H1 (cell line): ENCODE data around the gene GAPT. TPM values are rescaled to one million over a fixed set of nuclear protein-coding genes. Genes with fewer than 3 reads are reported as not detected.

Experiments used
- CTCF ChIA-PET: fragments of 300-600 bp; sonication (Branson Sonifier 250); formaldehyde crosslinking; loops from one replicate; lab custom pipeline; 2021; ENCODE audit not compliant: partially characterized antibody; lab: Charles Lee
- POLR2A ChIA-PET: fragments of 300-600 bp; sonication (Branson Sonifier 250); formaldehyde crosslinking; loops from one replicate; lab custom pipeline; 2021; ENCODE audit warnings: inconsistent platforms; ENCODE audit not compliant: partially characterized antibody; lab: Charles Lee
- DNase-seq, 2 experiments: peaks; one replicate each; pipeline versions ENCODE4 v3.0.0 to v3.0.0-alpha.2; 2010 to 2022; ENCODE audit warnings: low spot score in 2 of 2, low read depth in 1 of 2, mixed read lengths in 1 of 2
- FAIRE-seq: peaks from 2 replicates; lab custom pipeline; 2011; peaks lifted over from hg19 to GRCh38; lab: Jason Lieb, UNC
- H2AFZ ChIP-seq: 2 replicates; pipeline ENCODE4 v1.8.1; 2012; ENCODE audit warnings: low read length, inconsistent platforms
- H2AK5ac ChIP-seq: 2 replicates; pipeline ENCODE4 v1.6.1; 2013; ENCODE audit warnings: low read depth, low read length
- H2BK120ac ChIP-seq: replicated peaks from 2 replicates; pipeline ENCODE3; 2013; ENCODE audit warnings: low read depth, low read length, inconsistent platforms
- H2BK12ac ChIP-seq: 2 replicates; pipeline ENCODE4 v1.6.1; 2013; ENCODE audit warnings: low read depth, low read length
- H2BK15ac ChIP-seq: 2 replicates; pipeline ENCODE4 v1.6.1; 2013; ENCODE audit warnings: low read length
- H2BK20ac ChIP-seq: 2 replicates; pipeline ENCODE4 v1.6.1; 2013; ENCODE audit warnings: low read length
- H2BK5ac ChIP-seq: 2 replicates; pipeline ENCODE4 v1.6.1; 2013; ENCODE audit warnings: low read depth, low read length
- H3K14ac ChIP-seq: 2 replicates; pipeline ENCODE4 v1.6.1; 2013; ENCODE audit warnings: inconsistent platforms; ENCODE audit not compliant: insufficient read length
- H3K18ac ChIP-seq: 2 replicates; pipeline ENCODE4 v1.6.1; 2013; ENCODE audit warnings: low read length; ENCODE audit errors: extremely low read depth
- H3K23ac ChIP-seq: 2 replicates; pipeline ENCODE4 v1.6.1; 2013; ENCODE audit warnings: inconsistent platforms; ENCODE audit not compliant: insufficient read length
- H3K23me2 ChIP-seq: 2 replicates; pipeline ENCODE4 v1.6.1; 2013; ENCODE audit warnings: low read depth, low read length
- H3K27ac ChIP-seq: 2 replicates; pipeline ENCODE4 v1.6.1; 2011; ENCODE audit warnings: low read depth, low read length, inconsistent platforms
- H3K27me3 ChIP-seq, 4 experiments: replicated peaks in 1 of 4; 1 replicate in 1 of 4; 2 replicates in 3 of 4; pipeline versions ENCODE4 v1.6.1 to v1.8.1; 2011 to 2013; ENCODE audit warnings: low read length in 3 of 4, mild to moderate bottlenecking in 3 of 4, inconsistent platforms in 2 of 4, mixed read lengths in 2 of 4, moderate library complexity in 1 of 4; ENCODE audit not compliant: control insufficient read depth in 3 of 4, insufficient read depth in 3 of 4; ENCODE audit errors: extremely low read depth in 1 of 4
- H3K36me3 ChIP-seq, 4 experiments: 2 replicates each; pipeline versions ENCODE4 v1.6.1 to v1.8.1; 2011 to 2013; ENCODE audit warnings: mild to moderate bottlenecking in 4 of 4, low read length in 3 of 4, moderate library complexity in 2 of 4, control low read depth in 1 of 4, inconsistent platforms in 1 of 4; ENCODE audit not compliant: insufficient read depth in 4 of 4, control insufficient read depth in 2 of 4
- H3K4ac ChIP-seq: replicated peaks from 2 replicates; pipeline ENCODE3; 2013; ENCODE audit warnings: low read length, low read depth, mixed read lengths, inconsistent platforms; ENCODE audit not compliant: insufficient read length
- H3K4me1 ChIP-seq, 4 experiments: replicated peaks in 1 of 4; 1 replicate in 1 of 4; 2 replicates in 3 of 4; pipeline versions ENCODE4 v1.6.1 to v1.8.1; 2011 to 2013; ENCODE audit warnings: low read length in 3 of 4, inconsistent platforms in 2 of 4, mixed read lengths in 1 of 4; ENCODE audit not compliant: insufficient read depth in 4 of 4, control insufficient read depth in 3 of 4
- H3K4me2 ChIP-seq, 2 experiments: 2 replicates each; pipeline versions ENCODE4 v1.6.1 to v1.8.1; 2011 to 2013; ENCODE audit warnings: low read depth in 2 of 2, low read length in 2 of 2, control low read depth in 1 of 2, inconsistent platforms in 1 of 2, mild to moderate bottlenecking in 1 of 2; ENCODE audit not compliant: insufficient read depth in 1 of 2
- H3K4me3 ChIP-seq, 4 experiments: fragments of 200-600, 300-600 bp in 1 of 4; sonication (generic), shearing (Covaris generic), sonication (Bioruptor Twin) in 1 of 4; 2 replicates each; pipeline versions ENCODE4 v1.5.1 to v1.8.1; 2011 to 2016; ENCODE audit warnings: low read length in 4 of 4, low read depth in 3 of 4, control low read depth in 2 of 4, inconsistent platforms in 2 of 4, mild to moderate bottlenecking in 2 of 4, mixed read lengths in 1 of 4, moderate library complexity in 1 of 4; ENCODE audit not compliant: insufficient read depth in 2 of 4; ENCODE audit errors: extremely low read depth in 1 of 4
- H3K56ac ChIP-seq: replicated peaks from 2 replicates; pipeline ENCODE3; 2013; ENCODE audit warnings: low read depth, mild to moderate bottlenecking, mixed read lengths, low read length, inconsistent platforms; ENCODE audit not compliant: insufficient read length
- H3K79me1 ChIP-seq: 2 replicates; pipeline ENCODE4 v1.6.1; 2013; ENCODE audit warnings: low read depth, low read length, control low read depth
- H3K79me2 ChIP-seq, 2 experiments: 2 replicates each; pipeline versions ENCODE4 v1.6.1 to v1.8.1; 2012 to 2013; ENCODE audit warnings: low read length in 2 of 2, mild to moderate bottlenecking in 2 of 2, inconsistent platforms in 1 of 2; ENCODE audit not compliant: insufficient read depth in 2 of 2, control insufficient read depth in 1 of 2
- H3K9ac ChIP-seq, 4 experiments: replicated peaks in 1 of 4; 1 replicate in 1 of 4; 2 replicates in 3 of 4; pipeline versions ENCODE4 v1.6.1 to v1.8.1; 2011 to 2013; ENCODE audit warnings: low read depth in 3 of 4, low read length in 3 of 4, control low read depth in 2 of 4, mild to moderate bottlenecking in 2 of 4, moderate library complexity in 2 of 4, inconsistent platforms in 1 of 4; ENCODE audit errors: extremely low read depth in 1 of 4
- H3K9me3 ChIP-seq, 2 experiments: 2 replicates each; pipeline versions ENCODE4 v1.6.1 to v1.8.1; 2012 to 2013; ENCODE audit warnings: mild to moderate bottlenecking in 2 of 2, moderate library complexity in 2 of 2, control low read depth in 1 of 2, inconsistent platforms in 1 of 2, low read depth in 1 of 2, low read length in 1 of 2, mixed read lengths in 1 of 2; ENCODE audit not compliant: insufficient read depth in 2 of 2
- H4K20me1 ChIP-seq, 2 experiments: replicated peaks in 1 of 2; 2 replicates each; pipeline versions ENCODE3 to v1.8.1; 2011 to 2013; ENCODE audit warnings: inconsistent platforms in 2 of 2, low read length in 2 of 2, mild to moderate bottlenecking in 1 of 2; ENCODE audit not compliant: insufficient read depth in 2 of 2, control insufficient read depth in 1 of 2
- H4K5ac ChIP-seq: 2 replicates; pipeline ENCODE4 v1.6.1; 2013; ENCODE audit warnings: low read length, low read depth, mixed read lengths, inconsistent platforms; ENCODE audit not compliant: insufficient read length
- H4K8ac ChIP-seq: 2 replicates; pipeline ENCODE4 v1.8.0; 2013; ENCODE audit warnings: mild to moderate bottlenecking, moderate library complexity, low read length, inconsistent platforms; ENCODE audit not compliant: insufficient read depth; ENCODE audit errors: extremely low read depth
- H4K91ac ChIP-seq: replicated peaks from 2 replicates; pipeline ENCODE3; 2013; ENCODE audit warnings: low read length, mixed read lengths, inconsistent platforms; ENCODE audit not compliant: insufficient read length
- EZH2 ChIP-seq: fragments of 200-600 bp; sonication (generic); IDR thresholded peaks from 2 replicates; pipeline ENCODE4 v1.7.1; 2012; ENCODE audit warnings: low read depth, mild to moderate bottlenecking, moderate library complexity, low read length, inconsistent platforms; ENCODE audit not compliant: severe bottlenecking
- HDAC6 ChIP-seq: IDR thresholded peaks from one replicate; pipeline ENCODE4 v1.7.1; 2012; ENCODE audit warnings: low read depth, mild to moderate bottlenecking, inconsistent platforms, low read length, moderate library complexity
- RAD21 ChIP-seq, 2 experiments: IDR thresholded peaks in 1 of 2; conservative IDR thresholded peaks in 1 of 2; 2 replicates each; pipeline ENCODE4 v1.6.1; 2011; ENCODE audit warnings: low read depth in 2 of 2, low read length in 2 of 2, improper control_type of control experiment in 1 of 2, inconsistent platforms in 1 of 2, mild to moderate bottlenecking in 1 of 2, moderate library complexity in 1 of 2
- SIN3A ChIP-seq, 2 experiments: IDR thresholded peaks in 1 of 2; conservative IDR thresholded peaks in 1 of 2; 2 replicates each; pipeline ENCODE4 v1.6.1; 2011 to 2012; ENCODE audit warnings: low read length in 2 of 2, improper control_type of control experiment in 1 of 2, low read depth in 1 of 2, mild to moderate bottlenecking in 1 of 2
- WGBS, 2 experiments: shearing (Covaris generic) in 1 of 2; methylation state at CpG; one replicate each; pipeline versions ENCODE4 v1.1.6 to v1.1.7; 2013 to 2015; ENCODE audit warnings: low lambda C conversion rate in 2 of 2, mixed read lengths in 2 of 2, inconsistent platforms in 1 of 2, low coverage in 1 of 2, missing lambda C conversion rate in 1 of 2; ENCODE audit not compliant: insufficient replicate concordance in 2 of 2, insufficient coverage in 1 of 2, insufficient read length in 1 of 2; ENCODE audit errors: extremely low coverage in 1 of 2, missing lambda C conversion rate in 1 of 2; 5-methylcytosine and 5-hydroxymethylcytosine counted together
- polyA plus RNA-seq, 7 experiments: library from polyadenylated mRNA; depleted of rRNA in 3 of 7; stranded (reverse) in 5 of 7; unstranded in 2 of 7; fragments of >200 nt in 5 of 7; fragments of 200-250 nt in 2 of 7; gene quantifications; 1 replicate in 5 of 7; 2 replicates in 1 of 7; 4 replicates in 1 of 7; pipeline versions ENCODE4 v1.2.1 to v1.2.3, GENCODE V29; 2011 to 2013; ENCODE audit warnings: missing spikeins in 2 of 7, mixed read lengths in 2 of 7
- total RNA-seq: library from RNA; stranded (reverse); fragmentation: NEBNext Ultra II Directional; extraction: Animal tissue kit (Norgen Biotek cat#: 25700); gene quantifications from 2 replicates; pipeline ENCODE4 v1.2.1, GENCODE V29; 2021
- TF ChIP-seq, protein P1 (sequence below): IDR thresholded peaks from 2 replicates; pipeline ENCODE4 v1.6.1; 2012; ENCODE audit warnings: inconsistent platforms

GAPT gene
- total and polyA plus RNA-seq, 2 of the 8 experiments (the other 6 are each of a cell fraction or from before 2014, with no cell fraction given) = not detected

DNA sequence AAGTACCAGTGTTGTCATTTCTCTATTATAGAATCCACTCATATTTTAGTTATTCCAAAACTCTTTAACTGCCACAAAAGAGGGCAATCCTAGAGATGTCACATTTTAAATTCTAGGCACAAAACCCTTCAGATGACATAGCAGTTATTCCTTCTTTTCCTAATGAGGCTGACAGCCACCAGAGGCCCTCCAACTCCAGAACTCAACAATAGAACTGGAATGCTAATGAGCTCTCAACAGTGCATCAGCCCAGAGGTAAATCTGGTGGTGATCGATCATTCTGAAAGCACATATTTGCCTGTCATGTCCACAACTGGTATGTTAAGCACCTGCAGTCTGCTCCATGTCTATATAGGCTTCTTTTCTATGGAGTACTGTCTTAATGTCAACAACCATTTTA lies 51.5 kb downstream of the GAPT start:
- H3K4me1 ChIP-seq = no peaks in the 10 kb centered on the region
- DNase-seq = no peak
- no peak overlapping the region for H3K4ac ChIP-seq
- no peak overlapping the region for H2BK12ac ChIP-seq
- no peaks in the 10 kb centered on the region for H3K27me3 ChIP-seq
- no peak overlapping the region for H3K4me2 ChIP-seq
- H3K23me2 ChIP-seq = no peaks in the 10 kb centered on the region; the same call in 1 of the 2 replicates
- TF ChIP-seq RAD21 (IDR thresholded peaks at IDR 0.05 in 1 of 2, conservative IDR thresholded peaks at IDR 0.05 in 1 of 2; ENCODE audit: low read depth in 2 of 2, low read length in 2 of 2) (peak in 1 of 2 experiments; percentile 14; a peak in 1 of 4 replicates), SIN3A (conservative IDR thresholded peaks at IDR 0.05 in 1 of 2, IDR thresholded peaks at IDR 0.05 in 1 of 2; ENCODE audit: low read depth in 1 of 2, low read length in 2 of 2) (no peak), HDAC6 (no peak), EZH2 (no peak)
- TF ChIP-seq, protein P1, sequence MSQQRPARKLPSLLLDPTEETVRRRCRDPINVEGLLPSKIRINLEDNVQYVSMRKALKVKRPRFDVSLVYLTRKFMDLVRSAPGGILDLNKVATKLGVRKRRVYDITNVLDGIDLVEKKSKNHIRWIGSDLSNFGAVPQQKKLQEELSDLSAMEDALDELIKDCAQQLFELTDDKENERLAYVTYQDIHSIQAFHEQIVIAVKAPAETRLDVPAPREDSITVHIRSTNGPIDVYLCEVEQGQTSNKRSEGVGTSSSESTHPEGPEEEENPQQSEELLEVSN = no peak
- TF ChIP-seq, all 59 proteins: peak for 1
- Histone ChIP-seq H4K91ac (no peak overlapping the region), H3K79me2 (no peaks in the 10 kb centered on the region), H3K14ac (no peak overlapping the region), H4K5ac (no peak overlapping the region), H4K20me1 (no peaks in the 10 kb centered on the region), H3K36me3 (no peaks in the 10 kb centered on the region), H2AFZ (no peak overlapping the region), H2BK5ac (no peak overlapping the region), H3K9ac (no peak overlapping the region), H3K4me3 (no peak overlapping the region), H4K8ac (no peak overlapping the region), H2BK15ac (no peak overlapping the region), H3K9me3 (peaks cover 0 to 8% of the 10 kb centered on the region in 2 experiments; a peak in 2 of 4 replicates), H3K18ac (no peak overlapping the region), H2AK5ac (no peak overlapping the region), H3K27ac (no peak overlapping the region), H3K23ac (no peak overlapping the region), H3K56ac (no peak overlapping the region), H2BK20ac (no peak overlapping the region), H2BK120ac (no peak overlapping the region), H3K79me1 (no peaks in the 10 kb centered on the region)
- no peak for FAIRE-seq
- 94% methylated on average over 1 of the region's 1 CpG; no CpG with 5 or more reads in 1 of the 2 experiments for WGBS, 2 experiments
- CTCF ChIA-PET = interaction anchor here (1.9 kb wide), 1 partner anchor 308 kb away, joined by 8 read pairs; no protein-coding TSS in a partner anchor
- POLR2A ChIA-PET = no interaction called here
